Breast epithelium (tissue), 3 donors: ENCODE data around the gene TRMT11.

Experiments
- POLR2A ChIP-seq: fragments of 450-650 bp; IDR thresholded peaks from one replicate; pipeline ENCODE4 v1.6.1; 2016; ENCODE audit warnings: antibody characterized with exemption, mild to moderate bottlenecking, moderate library complexity
- POLR2AphosphoS5 ChIP-seq, 3 donors: sonication (generic); formaldehyde crosslinking; IDR thresholded peaks; one replicate each; pipeline ENCODE4 v1.6.1; 2017; ENCODE audit warnings: antibody characterized with exemption in 3 of 3
- TF ChIP-seq, protein P1 (sequence below), 3 donors: fragments of 450-650 bp; IDR thresholded peaks; one replicate each; pipeline ENCODE4 v1.5.1; 2016 to 2017; ENCODE audit warnings: antibody characterized with exemption in 3 of 3, mild to moderate bottlenecking in 3 of 3, moderate library complexity in 3 of 3

GRCh38 chr6:126056355-126057004 lies 70.1 kb downstream of the TRMT11 start:
- TF ChIP-seq, protein P1, sequence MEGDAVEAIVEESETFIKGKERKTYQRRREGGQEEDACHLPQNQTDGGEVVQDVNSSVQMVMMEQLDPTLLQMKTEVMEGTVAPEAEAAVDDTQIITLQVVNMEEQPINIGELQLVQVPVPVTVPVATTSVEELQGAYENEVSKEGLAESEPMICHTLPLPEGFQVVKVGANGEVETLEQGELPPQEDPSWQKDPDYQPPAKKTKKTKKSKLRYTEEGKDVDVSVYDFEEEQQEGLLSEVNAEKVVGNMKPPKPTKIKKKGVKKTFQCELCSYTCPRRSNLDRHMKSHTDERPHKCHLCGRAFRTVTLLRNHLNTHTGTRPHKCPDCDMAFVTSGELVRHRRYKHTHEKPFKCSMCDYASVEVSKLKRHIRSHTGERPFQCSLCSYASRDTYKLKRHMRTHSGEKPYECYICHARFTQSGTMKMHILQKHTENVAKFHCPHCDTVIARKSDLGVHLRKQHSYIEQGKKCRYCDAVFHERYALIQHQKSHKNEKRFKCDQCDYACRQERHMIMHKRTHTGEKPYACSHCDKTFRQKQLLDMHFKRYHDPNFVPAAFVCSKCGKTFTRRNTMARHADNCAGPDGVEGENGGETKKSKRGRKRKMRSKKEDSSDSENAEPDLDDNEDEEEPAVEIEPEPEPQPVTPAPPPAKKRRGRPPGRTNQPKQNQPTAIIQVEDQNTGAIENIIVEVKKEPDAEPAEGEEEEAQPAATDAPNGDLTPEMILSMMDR (IDR thresholded peaks at IDR 0.05) = no peak
- TF ChIP-seq POLR2A = no peak
- TF ChIP-seq POLR2AphosphoS5 (IDR thresholded peaks at IDR 0.05) = no peak
